ENCODE measurements around the gene MXD3. TPM values are rescaled to one million over a fixed set of nuclear protein-coding genes. Genes with fewer than 3 reads are reported as not detected.

Gene MXD3
- total RNA-seq, 2 experiments from 2014 or later = 5.8 to 7.5 TPM

DNA sequence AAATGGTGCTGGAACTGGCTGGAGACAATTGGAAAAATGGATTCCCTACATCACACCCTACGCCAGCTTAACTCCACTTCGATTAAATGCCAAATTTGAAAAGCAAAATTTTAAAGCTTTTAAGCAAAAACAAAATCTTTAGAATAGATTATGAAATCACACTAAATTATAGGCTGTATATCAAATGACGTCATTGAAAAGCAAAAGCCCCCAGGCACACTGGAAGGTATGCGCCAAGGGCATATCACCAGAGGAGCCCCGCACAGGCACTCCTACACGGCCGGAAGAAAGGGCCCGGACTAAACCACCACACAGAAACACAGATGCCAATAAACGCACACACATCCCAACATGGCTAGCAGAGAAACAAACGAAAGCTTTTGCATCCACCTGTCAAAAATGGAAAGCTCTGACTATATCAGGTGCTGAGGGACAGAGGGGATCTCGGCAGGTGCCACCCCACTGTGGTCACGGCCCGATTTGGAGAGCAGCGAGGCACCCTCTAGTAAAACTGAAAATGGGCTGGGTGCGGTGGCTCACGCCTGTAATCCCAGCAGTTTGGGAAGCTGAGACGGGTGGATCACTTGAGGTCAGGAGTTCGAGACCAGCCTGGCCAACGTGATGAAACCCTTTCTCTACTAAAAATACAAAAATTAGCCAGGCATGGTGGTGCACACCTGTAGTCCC, 17.0 kb upstream of the MXD3 start:
- CTCF ChIA-PET = no interaction called here

DNA sequence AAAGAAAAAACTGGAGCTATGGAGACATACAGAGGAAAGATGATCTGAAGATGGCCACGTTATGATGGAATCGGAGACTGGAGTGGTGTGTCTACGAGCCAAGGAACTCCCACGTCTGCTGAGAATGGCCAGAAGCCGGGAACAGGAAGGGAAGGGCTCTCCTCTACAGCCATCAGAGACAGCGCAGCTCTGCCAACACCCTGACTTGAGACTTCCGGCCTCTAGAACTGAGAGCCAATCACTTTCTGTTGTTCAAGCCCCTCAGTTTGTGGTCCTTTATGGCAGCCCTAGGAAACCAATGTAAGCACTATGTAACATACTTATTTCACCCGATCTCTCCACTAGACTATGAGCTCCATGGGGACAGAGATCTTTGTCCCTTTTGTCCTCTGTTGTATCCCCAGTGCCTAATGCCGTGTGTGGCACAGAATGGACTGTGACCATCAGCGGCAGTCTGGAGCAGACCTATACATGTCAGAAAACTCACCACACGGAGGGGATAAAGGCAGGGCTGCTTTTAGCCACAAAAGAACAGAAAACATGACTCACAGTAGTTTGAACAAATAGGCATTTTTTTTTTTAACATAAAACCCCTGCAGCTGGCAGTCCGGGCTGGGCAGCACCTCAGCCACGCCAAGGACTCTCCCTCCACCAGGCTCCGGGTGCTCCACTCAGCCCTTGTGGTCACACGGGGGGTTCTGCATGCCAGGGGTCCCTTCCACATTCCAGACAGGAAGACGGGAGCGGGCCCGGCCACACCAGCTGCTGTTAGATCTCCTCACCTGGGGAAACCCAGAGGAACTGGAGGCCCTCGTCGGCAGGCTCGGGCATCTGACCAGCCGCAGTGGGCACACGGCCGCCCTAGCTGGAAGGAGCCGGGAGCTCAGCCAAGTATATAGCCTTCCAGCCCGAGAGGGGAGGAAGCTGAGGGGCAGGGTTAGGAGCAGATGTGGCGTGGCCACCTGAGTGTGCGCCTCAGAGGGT, 16.1 kb upstream of the MXD3 start:
- Histone ChIP-seq H3K27me3 (ENCODE audit: control insufficient read depth in 1 of 2, insufficient read depth in 2 of 2, low read length in 2 of 2) (no peaks in the 10 kb centered on the region), H3K4me1 (ENCODE audit: insufficient read depth, low read length) (peaks cover 7% of the 10 kb centered on the region), H3K36me3 (ENCODE audit: insufficient read depth, low read length) (peaks cover 33% of the 10 kb centered on the region), H3K9me3 (ENCODE audit: control insufficient read depth in 1 of 2, insufficient read depth in 1 of 2, low read length in 2 of 2) (no peaks in the 10 kb centered on the region), H3K27ac (ENCODE audit: low read depth in 1 of 2, low read length in 2 of 2) (no peak overlapping the region), H3K4me3 (ENCODE audit: low read length) (no peak overlapping the region)
- Mint-ChIP-seq H3K27ac (peak overlapping the region; percentile 2), H3K4me1 (ENCODE audit: low read depth) (peaks cover 5% of the 10 kb centered on the region), H3K9me3 (no peaks in the 10 kb centered on the region), H3K27me3 (no peaks in the 10 kb centered on the region), H3K4me3 (no peak overlapping the region), H3K36me3 (ENCODE audit: low read depth) (peaks cover 47% of the 10 kb centered on the region)
- ATAC-seq (ENCODE audit: poor library complexity) = peak; percentile 39
- TF ChIP-seq, protein P1, sequence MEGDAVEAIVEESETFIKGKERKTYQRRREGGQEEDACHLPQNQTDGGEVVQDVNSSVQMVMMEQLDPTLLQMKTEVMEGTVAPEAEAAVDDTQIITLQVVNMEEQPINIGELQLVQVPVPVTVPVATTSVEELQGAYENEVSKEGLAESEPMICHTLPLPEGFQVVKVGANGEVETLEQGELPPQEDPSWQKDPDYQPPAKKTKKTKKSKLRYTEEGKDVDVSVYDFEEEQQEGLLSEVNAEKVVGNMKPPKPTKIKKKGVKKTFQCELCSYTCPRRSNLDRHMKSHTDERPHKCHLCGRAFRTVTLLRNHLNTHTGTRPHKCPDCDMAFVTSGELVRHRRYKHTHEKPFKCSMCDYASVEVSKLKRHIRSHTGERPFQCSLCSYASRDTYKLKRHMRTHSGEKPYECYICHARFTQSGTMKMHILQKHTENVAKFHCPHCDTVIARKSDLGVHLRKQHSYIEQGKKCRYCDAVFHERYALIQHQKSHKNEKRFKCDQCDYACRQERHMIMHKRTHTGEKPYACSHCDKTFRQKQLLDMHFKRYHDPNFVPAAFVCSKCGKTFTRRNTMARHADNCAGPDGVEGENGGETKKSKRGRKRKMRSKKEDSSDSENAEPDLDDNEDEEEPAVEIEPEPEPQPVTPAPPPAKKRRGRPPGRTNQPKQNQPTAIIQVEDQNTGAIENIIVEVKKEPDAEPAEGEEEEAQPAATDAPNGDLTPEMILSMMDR (IDR thresholded peaks at IDR 0.05) = no peak
- peak in 1 of 14 experiments; percentile 60 for DNase-seq
- intact Hi-C loops (cut with DNase I, micrococcal nuclease) = no loop called here
- ChIA-PET CTCF (interaction anchor here (1.0 to 1.4 kb wide), 3 partner anchors 18 to 63 kb away, joined by 3 read pairs; no protein-coding TSS in a partner anchor), POLR2A (no interaction called here)

More for the DNA sequence above, 17.0 kb upstream of the MXD3 start:
- Histone ChIP-seq H3K27me3 (ENCODE audit: control insufficient read depth in 1 of 2, insufficient read depth in 2 of 2, low read length in 2 of 2) (no peaks in the 10 kb centered on the region), H3K4me1 (ENCODE audit: insufficient read depth, low read length) (peaks cover 7% of the 10 kb centered on the region), H3K36me3 (ENCODE audit: insufficient read depth, low read length) (peaks cover 41% of the 10 kb centered on the region), H3K27ac (ENCODE audit: low read depth in 1 of 2, low read length in 2 of 2) (no peak overlapping the region), H3K4me3 (ENCODE audit: low read length) (no peak overlapping the region), H3K9me3 (ENCODE audit: control insufficient read depth in 1 of 2, insufficient read depth in 1 of 2, low read length in 2 of 2) (no peaks in the 10 kb centered on the region)
- H3K27ac Mint-ChIP-seq = no peak overlapping the region
- no peaks in the 10 kb centered on the region for H3K9me3 Mint-ChIP-seq
- TF ChIP-seq, protein P1 (IDR thresholded peaks at IDR 0.05) = no peak
- H3K36me3 Mint-ChIP-seq (ENCODE audit: low read depth) = peaks cover 55% of the 10 kb centered on the region
- intact Hi-C loops (cut with DNase I, micrococcal nuclease) = no loop called here
- peaks cover 5% of the 10 kb centered on the region for H3K4me1 Mint-ChIP-seq (ENCODE audit: low read depth)
- ATAC-seq (ENCODE audit: poor library complexity) = no peak
- no peaks in the 10 kb centered on the region for H3K27me3 Mint-ChIP-seq
- POLR2A ChIA-PET = no interaction called here
- H3K4me3 Mint-ChIP-seq = no peak overlapping the region
- DNase-seq = no peak

DNA sequence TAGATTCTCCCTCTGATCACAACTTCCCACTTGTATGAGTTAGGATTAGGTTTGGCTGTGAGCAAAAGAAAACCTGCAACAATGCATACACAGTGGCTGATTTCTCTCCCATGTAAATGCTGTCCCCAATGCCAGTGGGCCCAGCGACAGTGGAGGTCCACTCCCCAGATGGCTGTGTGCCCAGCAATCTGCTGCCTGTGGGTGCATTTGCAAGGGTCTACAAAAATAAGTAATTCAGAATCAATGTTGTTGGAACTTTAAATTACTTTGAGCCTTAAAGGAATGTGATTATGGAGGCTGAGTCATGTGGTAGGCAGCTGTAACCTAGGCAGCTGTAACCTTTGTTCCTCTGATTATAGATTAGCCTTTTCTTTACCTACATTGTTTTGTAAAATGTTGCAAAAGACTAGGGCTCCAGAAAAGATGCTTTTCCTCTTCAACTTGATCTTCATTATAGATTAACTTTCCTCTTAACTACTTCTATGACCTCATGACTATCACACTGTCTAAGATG, 14.2 kb upstream of the MXD3 start:
- Histone ChIP-seq H3K27me3 (ENCODE audit: control insufficient read depth in 1 of 2, insufficient read depth in 2 of 2, low read length in 2 of 2) (no peaks in the 10 kb centered on the region), H3K36me3 (ENCODE audit: insufficient read depth, low read length) (peaks cover 18% of the 10 kb centered on the region), H3K4me1 (ENCODE audit: insufficient read depth, low read length) (peaks cover 7% of the 10 kb centered on the region), H3K9me3 (ENCODE audit: control insufficient read depth in 1 of 2, insufficient read depth in 1 of 2, low read length in 2 of 2) (no peaks in the 10 kb centered on the region), H3K27ac (ENCODE audit: low read depth in 1 of 2, low read length in 2 of 2) (no peak overlapping the region), H3K4me3 (ENCODE audit: low read length) (no peak overlapping the region)
- intact Hi-C loops (cut with DNase I, micrococcal nuclease) = no loop called here
- no peaks in the 10 kb centered on the region for H3K9me3 Mint-ChIP-seq
- CTCF ChIA-PET = interaction anchor here (1.3 kb wide), 1 partner anchor 10 kb away, joined by 3 read pairs; no protein-coding TSS in a partner anchor
- H3K36me3 Mint-ChIP-seq (ENCODE audit: low read depth) = peaks cover 32% of the 10 kb centered on the region
- H3K4me3 Mint-ChIP-seq = no peak overlapping the region
- H3K27ac Mint-ChIP-seq = no peak overlapping the region
- H3K27me3 Mint-ChIP-seq = no peaks in the 10 kb centered on the region
- ATAC-seq (ENCODE audit: poor library complexity) (no peak), DNase-seq (no peak)
- POLR2A ChIA-PET = no interaction called here
- peaks cover 5% of the 10 kb centered on the region for H3K4me1 Mint-ChIP-seq (ENCODE audit: low read depth)
- TF ChIP-seq, protein P1 (IDR thresholded peaks at IDR 0.05) = no peak

Measured in CD4-positive, alpha-beta T cell (primary cell).